ENCODE data around the gene POU4F1.

Gene POU4F1

DNA sequence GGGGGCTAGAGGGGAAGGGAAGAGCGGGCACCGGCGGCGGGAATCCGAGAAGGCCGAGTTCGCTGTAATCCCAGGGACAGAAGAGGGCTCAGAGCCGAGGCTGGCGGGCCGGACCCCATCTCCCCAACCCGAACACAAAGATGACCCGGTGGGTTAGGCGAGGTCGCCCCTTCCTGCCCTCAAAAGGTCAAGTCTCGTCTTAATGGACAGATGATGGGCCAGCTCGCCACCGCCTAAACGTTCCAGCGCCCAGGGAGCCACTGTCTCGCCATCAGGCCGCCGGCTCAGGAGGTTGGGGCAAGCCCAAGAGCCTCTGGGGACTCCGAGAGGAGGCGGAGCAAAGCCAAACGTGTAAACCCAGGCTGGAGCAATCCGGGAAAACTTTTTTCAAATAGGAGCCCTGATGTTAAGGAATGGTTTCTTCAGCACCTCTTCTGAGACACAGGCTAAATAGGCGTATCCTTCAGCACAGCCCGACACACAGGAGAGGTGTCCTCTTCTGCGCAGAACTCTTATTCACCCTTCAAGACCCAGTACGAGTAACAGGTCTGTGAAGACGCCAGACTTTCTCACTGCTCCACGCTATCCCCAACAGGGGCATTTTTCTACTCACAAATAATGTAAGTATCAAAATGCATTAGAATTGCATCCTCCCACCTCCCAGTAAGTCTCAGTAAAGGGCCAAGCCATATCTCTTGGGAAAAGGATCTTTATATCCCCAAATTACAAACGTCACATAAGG, 6.3 kb upstream of the POU4F1 start:
- TF ChIP-seq, protein P1, sequence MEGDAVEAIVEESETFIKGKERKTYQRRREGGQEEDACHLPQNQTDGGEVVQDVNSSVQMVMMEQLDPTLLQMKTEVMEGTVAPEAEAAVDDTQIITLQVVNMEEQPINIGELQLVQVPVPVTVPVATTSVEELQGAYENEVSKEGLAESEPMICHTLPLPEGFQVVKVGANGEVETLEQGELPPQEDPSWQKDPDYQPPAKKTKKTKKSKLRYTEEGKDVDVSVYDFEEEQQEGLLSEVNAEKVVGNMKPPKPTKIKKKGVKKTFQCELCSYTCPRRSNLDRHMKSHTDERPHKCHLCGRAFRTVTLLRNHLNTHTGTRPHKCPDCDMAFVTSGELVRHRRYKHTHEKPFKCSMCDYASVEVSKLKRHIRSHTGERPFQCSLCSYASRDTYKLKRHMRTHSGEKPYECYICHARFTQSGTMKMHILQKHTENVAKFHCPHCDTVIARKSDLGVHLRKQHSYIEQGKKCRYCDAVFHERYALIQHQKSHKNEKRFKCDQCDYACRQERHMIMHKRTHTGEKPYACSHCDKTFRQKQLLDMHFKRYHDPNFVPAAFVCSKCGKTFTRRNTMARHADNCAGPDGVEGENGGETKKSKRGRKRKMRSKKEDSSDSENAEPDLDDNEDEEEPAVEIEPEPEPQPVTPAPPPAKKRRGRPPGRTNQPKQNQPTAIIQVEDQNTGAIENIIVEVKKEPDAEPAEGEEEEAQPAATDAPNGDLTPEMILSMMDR (IDR thresholded peaks at IDR 0.05): no peak

GRCh38 chr13:78608688-78609463, 5.5 kb upstream of the POU4F1 start:
- TF ChIP-seq, protein P1 (IDR thresholded peaks at IDR 0.05): no peak

- TF ChIP-seq, protein P1 (IDR thresholded peaks at IDR 0.05): no peak
Observed at GRCh38 chr13:78608252-78608687, 4.9 kb upstream of the POU4F1 start.

DNA sequence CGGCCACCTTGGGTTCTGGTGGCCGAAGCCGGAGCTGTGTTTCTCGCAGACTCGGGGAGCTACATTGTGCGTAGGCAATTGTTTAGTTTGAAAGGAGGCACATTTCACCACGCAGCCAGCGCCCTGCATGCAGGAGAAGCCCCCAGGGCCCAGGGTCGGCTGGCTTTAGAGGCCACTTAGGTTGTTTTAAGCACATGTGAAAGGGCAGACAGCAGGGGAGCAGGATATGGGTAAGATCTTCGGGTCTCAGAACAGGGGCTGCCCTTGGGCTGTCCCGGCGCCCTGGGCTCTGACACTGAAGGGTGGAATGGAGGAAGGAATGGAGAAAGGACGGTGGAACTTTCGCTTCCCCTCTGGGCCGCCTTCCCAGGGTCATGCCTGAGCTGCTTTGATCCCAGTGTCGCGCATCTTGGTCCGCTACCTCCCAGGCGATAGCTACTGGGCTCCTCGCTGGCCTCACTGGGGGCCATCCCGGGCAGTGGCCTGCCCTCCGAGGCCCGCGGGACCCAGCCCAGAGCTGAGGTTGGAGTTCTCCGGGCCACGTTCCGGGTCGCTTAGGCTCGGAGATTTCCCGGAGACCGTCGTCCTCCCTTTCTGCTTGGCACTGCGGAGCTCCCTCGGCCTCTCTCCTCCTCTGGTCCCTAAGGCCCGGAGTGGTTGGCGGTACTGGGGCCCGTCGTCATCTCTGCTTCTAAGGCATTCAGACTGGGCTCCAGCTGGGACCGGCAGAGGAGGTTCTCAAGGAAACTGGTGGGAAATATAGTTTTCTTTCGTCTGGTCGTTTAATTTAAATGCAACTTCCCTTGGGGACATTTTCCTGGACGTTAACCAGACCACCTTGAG, 4.3 kb upstream of the POU4F1 start:
- TF ChIP-seq, protein P1 (IDR thresholded peaks at IDR 0.05): no peak

DNA sequence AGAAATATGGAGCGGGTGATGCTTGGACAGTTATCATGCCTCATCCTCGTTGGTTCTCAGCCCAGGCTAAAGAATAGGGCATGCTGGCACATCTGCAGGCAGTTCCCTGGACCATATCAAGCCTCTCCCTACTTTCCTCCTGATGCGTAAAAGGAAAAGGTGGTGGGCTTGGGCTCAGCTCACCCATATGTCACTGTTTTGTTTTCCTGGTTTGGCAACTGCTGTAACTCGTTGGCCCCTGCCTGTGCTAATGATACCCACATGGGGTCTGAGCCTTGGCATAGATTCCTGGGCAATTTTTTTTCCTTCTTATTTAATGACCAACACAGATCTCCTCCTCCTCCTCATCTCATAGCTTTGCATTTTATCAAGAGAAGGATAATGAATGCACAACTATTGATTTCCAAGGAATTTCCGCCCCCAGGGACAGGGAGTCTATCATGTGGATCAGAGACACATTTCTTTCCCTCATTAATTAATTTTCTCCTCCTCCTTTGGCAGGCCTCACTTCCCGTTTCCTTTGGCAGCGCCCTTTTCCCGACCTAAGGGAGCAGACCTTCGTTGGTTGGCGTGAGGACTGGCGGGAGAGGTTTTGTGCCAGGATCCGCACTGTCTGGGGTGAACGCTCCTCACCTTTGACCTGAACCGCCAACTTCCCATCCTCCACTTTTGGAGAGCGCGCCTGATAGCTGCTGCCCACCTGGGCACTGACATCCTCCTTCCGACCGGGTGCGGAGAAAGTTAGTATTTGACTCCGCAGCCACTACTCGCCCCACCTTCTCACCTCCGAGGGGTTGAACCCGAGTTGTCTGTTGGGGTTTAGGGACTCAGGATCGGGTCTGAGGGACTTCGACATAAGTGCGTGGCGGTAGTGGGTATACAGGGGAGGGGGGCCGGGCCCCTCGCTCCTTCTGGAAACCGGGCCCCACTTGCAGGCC, 3.4 kb upstream of the POU4F1 start:
- TF ChIP-seq, protein P1 (IDR thresholded peaks at IDR 0.05): no peak

GRCh38 chr13:78604782-78605611, 1.6 kb upstream of the POU4F1 start:
- TF ChIP-seq, protein P1 (IDR thresholded peaks at IDR 0.05): no peak
